Measurements from ENCODE around the gene DUSP8.

GRCh38 chr11:1509626-1510255 is 62.3 kb downstream of the DUSP8 start:
- TF ChIP-seq CTCF (IDR thresholded peaks at IDR 0.05) (no peak), ZFP36 (IDR thresholded peaks at IDR 0.05; ENCODE audit: borderline replicate concordance, partially characterized antibody) (no peak), FOSL2 (IDR thresholded peaks at IDR 0.05) (no peak), FOSL2 (CRISPR knock-in tag; IDR thresholded peaks at IDR 0.05) (no peak), POLR2A (IDR thresholded peaks at IDR 0.05; ENCODE audit: low read length) (no peak), EP300 (IDR thresholded peaks at IDR 0.05) (no peak), BCL3 (IDR thresholded peaks at IDR 0.05) (no peak), TP53 (CRISPR knock-in tag; IDR thresholded peaks at IDR 0.05) (no peak), MAX (IDR thresholded peaks at IDR 0.05) (no peak), JUN (IDR thresholded peaks at IDR 0.05) (no peak), RFX5 (IDR thresholded peaks at IDR 0.05) (no peak), MYC (IDR thresholded peaks at IDR 0.05; ENCODE audit: borderline replicate concordance, low read length) (no peak), MAZ (IDR thresholded peaks at IDR 0.05; ENCODE audit: borderline replicate concordance, low read depth, low read length) (no peak), ELK1 (IDR thresholded peaks at IDR 0.05; ENCODE audit: low read depth, low read length) (no peak)

All from A549 (cell line).